Heart right ventricle (tissue), 16 donors: ENCODE results near the gene OTOP2. TPM values are rescaled to one million over a fixed set of nuclear protein-coding genes. Genes with fewer than 3 reads are reported as not detected.

ENCODE experiments used
- ATAC-seq, 8 donors: fragments of 200-7000 bp; cut with Tn5 transposase; one replicate each; pipeline ENCODE4 v1.9.1; 2020; ENCODE audit warnings: mild to moderate bottlenecking in 8 of 8, moderate library complexity in 8 of 8, moderate number of reproducible peaks in 1 of 8
- DNase-seq, 2 donors: peaks; one replicate each; pipeline ENCODE4 v3.0.0-alpha.2; 2020
- H3K27ac ChIP-seq, 10 donors: fragments of 200-600 bp; sonication (generic) in 2 of 10; one replicate each; pipeline versions ENCODE4 v1.5.0 to v1.8.0; 2020 to 2022; ENCODE audit warnings: mild to moderate bottlenecking in 3 of 10
- H3K27me3 ChIP-seq, 7 donors: fragments of 200-600 bp; one replicate each; pipeline ENCODE4 v1.8.0; 2021 to 2022; ENCODE audit warnings: mild to moderate bottlenecking in 2 of 7
- H3K36me3 ChIP-seq, 9 donors: fragments of 200-600 bp; sonication (generic) in 1 of 9; one replicate each; pipeline versions ENCODE4 v1.5.0 to v1.8.0; 2020 to 2022; ENCODE audit warnings: mild to moderate bottlenecking in 2 of 9
- H3K4me1 ChIP-seq, 9 donors: fragments of 200-600 bp; sonication (generic) in 1 of 9; one replicate each; pipeline versions ENCODE4 v1.5.0 to v1.8.0; 2020 to 2022; ENCODE audit warnings: mild to moderate bottlenecking in 4 of 9
- H3K4me3 ChIP-seq, 10 donors: fragments of 200-600 bp; sonication (generic) in 2 of 10; one replicate each; pipeline versions ENCODE4 v1.5.0 to v1.8.0; 2020 to 2022; ENCODE audit warnings: mild to moderate bottlenecking in 7 of 10, moderate library complexity in 2 of 10
- H3K9me3 ChIP-seq, 11 donors: fragments of 200-600 bp in 10 of 11; sonication (generic) in 2 of 11; one replicate each; pipeline versions ENCODE4 v1.5.0 to v1.8.0; 2013 to 2022; ENCODE audit warnings: mild to moderate bottlenecking in 2 of 11, control low read depth in 1 of 11, moderate library complexity in 1 of 11
- CTCF ChIP-seq, 9 donors: fragments of 200-600 bp; sonication (generic) in 2 of 9; IDR thresholded peaks; one replicate each; pipeline versions ENCODE4 v1.5.0 to v1.8.0; 2021 to 2022; ENCODE audit warnings: antibody characterized with exemption in 9 of 9, mild to moderate bottlenecking in 5 of 9, moderate library complexity in 1 of 9
- WGBS, 2 donors: extraction: QIAGEN DNeasy Blood & Tissue Kit; methylation state at CpG; one replicate each; pipeline ENCODE4 v1.1.7; 2013; ENCODE audit warnings: inconsistent platforms in 1 of 2; 5-methylcytosine and 5-hydroxymethylcytosine counted together
- intact Hi-C, 10 donors: fragments of 100-400 bp; cut with DNase I; formaldehyde crosslinking; loops; one replicate each; pipeline versions ENCODE4 v1.11.1 to v1.14.2; 2022
- polyA plus RNA-seq, 2 donors: library from polyadenylated mRNA; stranded (reverse); fragments of 200-250 nt; gene quantifications; one replicate each; pipeline ENCODE4 v1.2.3, GENCODE V29; 2013
- total RNA-seq, 10 donors: library from RNA; stranded (reverse); fragmentation: NEBNext Ultra II Directional in 3 of 10; extraction: Animal tissue kit (Norgen Biotek cat#: 25700) in 3 of 10; gene quantifications; one replicate each; pipeline versions ENCODE4 v1.2.1 to v1.2.4, GENCODE V29; 2021 to 2023
- donor health status: Arrhythmogenic right ventricular cardiomyopathy.
- donor health status: ischemic (EF 13 %, LVEDD 7.1; RV severe dilation, severe dysfunction).
- donor health status: healthy with polysubstance abuse.
- donor health status: DM: no; HTN: yes; CAD: no.
- donor health status: DM: no; HTN: no; CAD: no.
- donor health status: ischemic (EF 25% LVEDD 6.9; RV normal size, moderate dysfunction).
- donor health status: ischemic (EF 25% LVEDD 5.7; RV mildly dilated, moderate dysfunction).
- donor health status: healthy.
- donor health status: DM: yes; HTN: yes; CAD: no.
- donor health status: Ischemic cardiomyopathy.
- donor health status: ischemic (EF 35%, LVEDD 5.7; RV mildly dilated, moderate dysfunction).
- donor health status: nonischemic (EF 11% LVEDD 7.7; RV severe dilation, severe dysfunction).
- donor health status: DM: yes; HTN: yes; CAD: no.
- donor health status: PGD.
- donor health status: ischemic (EF 29% LVEDD 5.4; RV normal size, mild dysfunction).
- donor health status: nonischemic (EF 23%, LVEDD 6.1; RV moderate dilation, normal function).

The OTOP2 gene
- total and polyA plus RNA-seq, 12 donors, result not detected

GRCh38 chr17:74881073-74881472 is 43.0 kb upstream of the OTOP2 start:
- DNase-seq (no peak), ATAC-seq (no peak)
- H3K4me3 ChIP-seq, result no peak overlapping the region
- peaks cover 0 to 16% (median 6%) of the 10 kb centered on the region in 7 donors for H3K27me3 ChIP-seq
- no peaks in the 10 kb centered on the region for H3K9me3 ChIP-seq
- no peak for TF ChIP-seq CTCF (IDR thresholded peaks at IDR 0.05)
- intact Hi-C loops, result no loop called here
- 78 to 79% methylated on average over 11 of the region's 11 CpGs for WGBS, 2 donors
- peaks cover 4 to 19% (median 14%) of the 10 kb centered on the region in 9 donors for H3K4me1 ChIP-seq
- no peaks in the 10 kb centered on the region for H3K36me3 ChIP-seq
- H3K27ac ChIP-seq, result no peak overlapping the region

- intact Hi-C loops, result no loop called here
- DNase-seq, result no peak
- Histone ChIP-seq H3K9me3 (no peaks in the 10 kb centered on the region), H3K4me1 (peaks cover 4 to 9% (median 8%) of the 10 kb centered on the region in 9 donors), H3K36me3 (no peaks in the 10 kb centered on the region), H3K27me3 (peaks cover 0 to 20% (median 6%) of the 10 kb centered on the region in 7 donors), H3K27ac (no peak overlapping the region), H3K4me3 (no peak overlapping the region)
- 70 to 71% methylated on average over 20 of the region's 20 CpGs for WGBS, 2 donors
- no peak for ATAC-seq
- no peak for TF ChIP-seq CTCF (IDR thresholded peaks at IDR 0.05)
Measured at GRCh38 chr17:74882517-74883240, 41.4 kb upstream of the OTOP2 start.

- no peak overlapping the region for H3K27ac ChIP-seq
- DNase-seq (no peak), ATAC-seq (no peak)
Measured at GRCh38 chr17:74883241-74883745, 40.8 kb upstream of the OTOP2 start.

GRCh38 chr17:74888469-74888868 is 35.6 kb upstream of the OTOP2 start:
- Histone ChIP-seq H3K36me3 (no peaks in the 10 kb centered on the region), H3K27me3 (peaks cover 6 to 67% (median 47%) of the 10 kb centered on the region in 7 donors), H3K9me3 (no peaks in the 10 kb centered on the region), H3K27ac (no peak overlapping the region), H3K4me1 (peaks cover 2 to 7% (median 4%) of the 10 kb centered on the region in 9 donors), H3K4me3 (no peak overlapping the region)
- TF ChIP-seq CTCF (IDR thresholded peaks at IDR 0.05), result no peak
- 45 to 46% methylated on average over 13 of the region's 13 CpGs for WGBS, 2 donors
- intact Hi-C loops, result no loop called here
- ATAC-seq, result no peak
- no peak for DNase-seq

More at GRCh38 chr17:74883241-74883745, 40.8 kb upstream of the OTOP2 start:
- Histone ChIP-seq H3K27me3 (peaks cover 0 to 26% (median 7%) of the 10 kb centered on the region in 7 donors), H3K4me3 (no peak overlapping the region), H3K9me3 (no peaks in the 10 kb centered on the region), H3K4me1 (peaks cover 0 to 3% (median 2%) of the 10 kb centered on the region in 9 donors), H3K36me3 (no peaks in the 10 kb centered on the region)
- intact Hi-C loops, result no loop called here
- WGBS, 2 donors, result 60 to 67% methylated on average over 15 of the region's 15 CpGs
- TF ChIP-seq CTCF (IDR thresholded peaks at IDR 0.05), result no peak
